HG02884 (cell line): ENCODE results near the gene OGFRL1.
"Not testable (repeated sequence)": the region's sequence is repeated elsewhere in the genome, so short reads cannot be mapped to it uniquely, and the experiment has no call there.

Source experiments
- ATAC-seq: cut with Tn5 transposase; IDR thresholded peaks from one replicate; pipeline ENCODE4 v1.9.1; 2021; ENCODE audit warnings: mild to moderate bottlenecking, moderate library complexity; ENCODE audit not compliant: unreplicated experiment

The OGFRL1 gene

GRCh38 chr6:71288228-71289038 is at the start of gene OGFRL1:
Gene OGFRL1, plus strand, starts transcription at chr6:71288811. Its CDS starts 126 bp downstream, at chr6:71288937.
- peak; percentile 84 for ATAC-seq

GRCh38 chr6:71239694-71240093 is 48.9 kb upstream of the OGFRL1 start:
- ATAC-seq, result no peak

- no peak for ATAC-seq
These were observed 43.2 kb upstream of the OGFRL1 start for GRCh38 chr6:71245265-71246049.

DNA sequence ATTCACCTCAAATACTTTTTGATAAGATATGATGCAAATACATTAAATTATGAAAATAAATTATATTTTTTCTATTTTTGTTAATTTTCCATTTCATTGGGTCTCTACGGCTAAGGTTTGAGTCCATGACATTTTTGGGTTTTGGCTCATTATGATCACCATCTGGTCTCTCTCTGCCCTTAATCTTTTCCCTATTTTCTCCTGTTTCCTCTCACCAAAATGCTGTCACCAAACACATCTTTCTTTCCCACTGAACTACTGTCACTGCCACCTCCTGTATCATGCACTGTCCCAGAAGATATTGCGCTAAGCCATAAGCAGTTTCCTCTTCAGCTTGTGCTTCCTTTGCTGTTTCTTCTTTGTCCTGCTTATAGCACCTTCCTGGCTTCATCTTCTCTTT is 42.0 kb upstream of the OGFRL1 start:
- no peak for ATAC-seq

- peak; percentile 89 for ATAC-seq
These were observed 40.3 kb upstream of the OGFRL1 start for GRCh38 chr6:71248306-71248765.

DNA sequence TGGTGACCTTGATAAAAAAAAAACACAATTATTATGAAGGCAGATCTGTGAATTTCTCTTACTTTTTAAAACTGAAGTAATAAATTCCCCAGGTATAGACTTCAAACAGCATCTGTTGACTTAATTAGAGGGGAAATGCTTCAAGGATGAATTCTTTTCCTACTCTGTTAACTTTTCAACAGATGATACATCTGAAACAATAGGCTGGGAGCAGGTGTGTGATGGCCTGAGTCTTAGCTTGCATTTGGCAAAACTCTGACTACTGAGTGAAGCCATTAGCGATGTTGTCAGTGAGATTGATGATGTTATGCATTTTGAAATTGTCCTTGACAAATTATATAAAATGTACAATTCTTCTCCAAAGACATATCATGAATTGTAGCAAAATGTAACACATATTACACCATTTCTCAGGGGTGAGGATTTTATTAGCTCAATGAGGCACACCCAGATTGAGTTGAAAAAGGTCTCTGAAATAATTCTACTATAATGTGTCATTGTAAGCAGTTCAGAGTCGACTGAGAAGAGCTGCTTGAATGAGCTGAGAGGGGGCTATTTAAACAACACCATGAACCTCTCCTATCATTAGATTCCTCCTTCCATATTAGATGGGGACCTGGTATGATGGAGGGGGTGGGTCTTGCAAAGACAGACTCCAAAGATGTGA is 39.6 kb upstream of the OGFRL1 start:
- no peak for ATAC-seq

DNA sequence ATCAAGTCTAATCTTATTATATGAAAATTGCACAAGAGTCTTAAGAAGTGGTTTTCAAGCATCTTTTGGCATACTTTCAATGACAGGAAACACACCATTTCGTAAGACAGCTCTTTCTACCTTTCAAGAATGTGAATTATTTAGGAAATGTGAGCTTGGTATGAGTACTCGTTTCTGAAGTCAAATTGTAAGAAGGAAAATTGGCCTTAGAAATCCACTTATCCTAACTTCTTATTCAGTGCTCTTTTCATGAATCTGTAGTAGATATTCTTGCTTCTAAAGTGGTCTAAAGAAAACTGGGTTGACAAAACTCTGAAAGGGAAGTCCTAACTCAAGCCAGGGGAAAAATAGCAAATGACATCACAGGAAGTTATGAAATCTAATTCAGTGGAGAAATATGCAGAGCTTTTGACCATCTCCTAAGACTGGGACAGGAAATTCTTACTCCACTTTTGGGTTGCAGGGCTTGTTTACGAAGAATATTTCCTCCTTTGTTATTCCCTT is 38.5 kb upstream of the OGFRL1 start:
- no peak for ATAC-seq

DNA sequence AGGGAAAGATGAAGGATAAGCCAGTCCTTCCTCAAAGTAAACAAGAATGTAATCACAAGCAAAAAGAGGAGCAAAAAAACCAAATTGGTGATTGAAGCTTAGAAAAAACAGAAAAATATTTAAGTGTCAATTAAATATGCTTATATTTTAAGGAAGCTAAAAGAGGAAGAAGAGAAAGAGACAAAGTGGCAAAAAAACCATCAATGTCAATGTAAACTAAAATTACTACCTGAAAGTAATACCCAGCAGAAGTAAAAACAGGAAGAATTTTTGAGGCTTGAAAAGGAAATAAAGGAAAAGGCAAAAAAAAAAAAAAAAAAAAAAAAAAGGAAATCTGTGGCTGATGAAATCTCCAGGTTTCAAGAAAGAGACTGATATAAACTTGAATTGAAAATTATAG is 36.2 kb upstream of the OGFRL1 start:
- no peak for ATAC-seq

DNA sequence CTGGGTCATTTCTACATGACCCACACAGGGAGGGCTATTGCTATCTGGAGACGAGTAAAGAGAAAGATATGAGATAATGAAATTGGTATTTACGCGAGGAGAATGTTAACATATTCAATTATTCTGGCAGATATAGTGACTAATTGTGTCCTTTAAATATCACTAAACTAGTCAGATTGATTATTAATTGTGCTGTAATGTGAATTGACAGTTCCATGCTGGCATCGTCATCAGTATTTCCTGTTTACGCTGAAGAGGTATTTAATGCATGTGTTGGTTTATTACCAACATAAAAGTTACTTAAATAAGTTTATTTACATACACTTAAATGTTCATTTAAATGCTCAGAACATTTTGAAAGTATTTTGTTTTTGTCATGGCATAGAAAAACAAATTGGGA is 35.7 kb upstream of the OGFRL1 start:
- no peak for ATAC-seq

- ATAC-seq, result no peak
These were observed 34.3 kb upstream of the OGFRL1 start for GRCh38 chr6:71254323-71254722.

DNA sequence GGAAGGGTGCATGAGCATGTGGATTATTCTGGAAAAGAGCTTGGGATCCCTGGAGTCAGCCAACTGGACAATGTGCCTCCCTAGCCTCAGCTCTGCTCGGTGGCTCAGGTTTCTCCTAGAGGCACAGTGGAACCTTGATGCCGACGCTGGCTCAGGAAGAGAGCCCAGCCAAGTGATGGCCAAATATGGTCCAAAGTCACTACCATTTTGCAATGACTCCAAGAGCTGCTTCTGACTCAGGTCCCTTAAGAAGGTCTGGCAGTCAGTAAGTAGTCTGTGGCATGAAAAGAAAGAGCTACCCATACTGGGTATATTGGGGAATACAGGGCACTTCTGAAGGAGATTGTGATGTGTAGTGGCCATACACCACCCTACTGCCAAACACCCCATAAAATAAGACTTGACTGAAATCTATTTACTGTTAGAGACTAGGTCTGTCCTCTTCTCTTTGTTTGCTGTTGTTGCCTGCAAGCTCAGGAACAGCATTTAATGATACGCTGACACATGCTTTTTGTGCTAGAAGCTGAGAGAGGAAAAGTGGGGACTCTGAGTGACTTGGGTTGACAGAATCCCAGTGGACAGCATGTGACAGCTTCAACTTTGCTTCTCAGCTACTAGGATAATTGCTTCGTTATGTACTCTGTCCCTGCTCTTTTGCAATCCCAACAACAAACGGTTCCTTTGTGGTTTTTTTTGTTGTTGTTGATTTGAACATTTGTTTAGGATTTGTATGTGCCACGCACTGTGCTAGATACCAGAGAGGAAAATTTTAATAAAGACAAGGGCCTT is 30.3 kb upstream of the OGFRL1 start:
- no peak for ATAC-seq

DNA sequence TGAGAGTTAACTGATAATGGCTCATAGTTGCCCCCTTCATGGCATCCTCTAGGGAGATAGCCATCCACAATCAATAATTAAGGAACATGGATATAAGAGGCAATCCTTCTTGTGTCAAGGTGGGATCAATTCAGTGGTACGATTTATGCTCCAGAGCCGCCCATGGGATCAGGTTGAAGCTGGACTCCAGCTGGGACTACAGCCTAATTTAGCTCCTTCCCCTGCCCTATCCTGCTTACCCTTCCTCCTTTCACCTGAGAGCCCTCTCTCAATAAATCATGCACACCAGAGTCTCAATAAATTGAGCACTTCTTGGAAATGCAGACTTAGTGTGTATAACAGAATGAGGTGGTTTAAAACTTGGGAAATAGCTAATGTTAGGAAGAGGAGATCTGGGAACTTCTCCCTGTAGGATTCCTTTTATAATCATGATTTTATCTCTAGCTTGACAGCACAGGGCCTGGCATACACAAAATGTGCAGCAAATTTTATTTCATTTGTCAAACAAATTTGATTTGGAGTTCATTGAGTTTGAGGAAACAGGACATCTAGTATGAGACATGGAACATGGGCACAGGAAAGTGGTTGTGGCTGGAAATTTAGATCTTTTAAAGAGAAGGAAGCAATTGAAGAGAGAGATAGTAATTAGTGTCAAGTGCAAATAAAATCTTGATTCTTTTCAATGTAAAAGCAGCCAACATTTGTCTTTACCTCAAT is 28.6 kb upstream of the OGFRL1 start:
- no peak for ATAC-seq

- ATAC-seq, result no peak
These were observed 25.7 kb upstream of the OGFRL1 start for GRCh38 chr6:71262914-71263313.

GRCh38 chr6:71266392-71266791 is 22.2 kb upstream of the OGFRL1 start:
- not testable (repeated sequence) for ATAC-seq

DNA sequence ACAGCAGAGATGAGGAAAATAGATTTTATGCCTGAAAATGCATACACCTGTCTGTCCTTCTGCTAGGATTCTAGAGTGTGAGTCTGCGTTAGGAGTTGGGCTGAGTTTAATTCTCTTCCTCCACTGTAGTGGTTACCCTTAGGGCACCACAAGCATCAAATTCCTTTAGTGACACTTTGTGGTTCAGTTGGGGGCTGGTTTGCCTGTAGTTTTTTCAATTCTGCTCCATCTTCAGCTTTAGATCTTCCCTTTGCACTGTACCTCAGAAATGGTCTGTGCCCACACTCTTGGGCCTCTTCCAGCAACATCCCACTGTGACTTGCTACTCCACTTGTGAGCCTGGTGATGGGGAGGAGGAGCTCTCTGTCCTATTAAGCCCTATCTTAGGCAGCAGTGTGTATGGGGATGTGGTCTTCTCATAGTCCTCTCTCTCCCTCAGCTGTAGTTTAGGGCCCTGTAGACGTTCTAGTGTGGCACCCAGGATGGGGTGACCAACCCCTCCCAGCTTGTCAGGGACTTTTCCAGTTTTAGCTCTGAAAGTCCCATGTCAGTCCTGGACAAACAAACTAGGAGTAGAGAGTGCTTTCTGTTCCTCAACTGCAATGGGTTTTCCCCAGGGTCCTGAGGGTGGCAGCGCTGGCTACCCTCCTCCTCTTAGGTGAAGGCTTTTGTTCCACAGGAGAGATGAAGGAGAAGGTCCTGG is 19.7 kb upstream of the OGFRL1 start:
- ATAC-seq, result peak; percentile 63

- peak; percentile 45 for ATAC-seq
These were observed 10.5 kb upstream of the OGFRL1 start for GRCh38 chr6:71277926-71278600.

- no peak for ATAC-seq
These were observed 9.3 kb upstream of the OGFRL1 start for GRCh38 chr6:71279321-71279720.

- no peak for ATAC-seq
These were observed 8.9 kb upstream of the OGFRL1 start for GRCh38 chr6:71279740-71280139.

GRCh38 chr6:71280701-71281100 is 7.9 kb upstream of the OGFRL1 start:
- ATAC-seq, result no peak
